OCI-LY3 (cell line): ENCODE measurements around the gene LMX1B.
"Not testable (repeated sequence)": the region's sequence is repeated elsewhere in the genome, so short reads cannot be mapped to it uniquely, and the experiment has no call there.

Experiments used
- CTCF ChIP-seq: fragments of 200-600, 300-600 bp; sonication (generic); IDR thresholded peaks from 2 replicates; pipeline ENCODE4 v1.5.1; 2014; ENCODE audit warnings: antibody characterized with exemption, low read length, low read depth
- EZH2phosphoT487 ChIP-seq: fragments of 200-600 bp; shearing (Covaris generic); IDR thresholded peaks from 2 replicates; pipeline ENCODE4 v1.6.1; 2018; ENCODE audit warnings: antibody characterized with exemption, mixed run types, low read depth

- TF ChIP-seq CTCF, EZH2phosphoT487: not testable (repeated sequence)
These were observed 42.5 kb downstream of the LMX1B start for GRCh38 chr9:126656214-126656613.
